Stimulated activated effector memory CD8-positive, alpha-beta T cell treated with anti-CD3 and anti-CD28 coated beads, Interleukin-12 subunit alpha, Interleukin-12 subunit beta, amount 100 ng/mL, for 72 hours (primary cell): ENCODE data around the gene CSGALNACT2.
A peak's percentile ranks its signal among the peaks of the same experiment; 100 is the strongest.

Experiments
- ATAC-seq: fragments of 150-1000 bp; cut with Tn5 transposase; 2 replicates; pipeline ENCODE4 v1.10.0; 2021
- DNase-seq, 2 donors: peaks; one replicate each; pipeline ENCODE4 v3.0.0; 2021 to 2022; ENCODE audit warnings: low spot score in 2 of 2
- H3K27ac Mint-ChIP-seq: one replicate; pipeline ENCODE4 v1.8.0; 2022; ENCODE audit warnings: mild to moderate bottlenecking, mixed read lengths
- H3K36me3 Mint-ChIP-seq: one replicate; pipeline ENCODE4 v1.8.0; 2022; ENCODE audit warnings: mild to moderate bottlenecking, mixed read lengths
- H3K4me1 Mint-ChIP-seq: one replicate; pipeline ENCODE4 v1.8.0; 2022; ENCODE audit warnings: mixed read lengths
- H3K4me3 Mint-ChIP-seq: one replicate; pipeline ENCODE4 v1.8.0; 2022; ENCODE audit warnings: mild to moderate bottlenecking, mixed read lengths
- H3K9me3 Mint-ChIP-seq: one replicate; pipeline ENCODE4 v1.8.0; 2022; ENCODE audit warnings: mixed read lengths

The CSGALNACT2 gene

DNA sequence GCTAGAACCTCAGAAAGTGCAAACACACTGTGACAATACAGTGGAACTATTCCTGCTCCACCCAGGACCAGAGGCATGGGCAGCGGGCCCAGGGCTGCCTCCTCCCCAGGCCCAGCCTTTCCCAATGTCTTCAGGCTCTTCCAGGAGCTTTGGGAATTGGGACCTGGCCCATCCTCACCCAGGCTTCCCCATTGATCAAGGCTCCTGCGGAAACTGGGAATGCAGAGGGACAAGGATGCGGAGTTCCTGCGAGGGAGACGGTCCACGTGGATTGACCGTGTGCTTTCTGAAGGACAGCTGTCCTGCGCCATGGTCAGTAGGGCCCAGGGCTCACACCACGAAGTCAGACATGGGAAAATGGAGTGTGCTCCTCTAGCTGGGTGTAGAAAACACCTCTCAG is 56.6 kb downstream of the CSGALNACT2 start:
- no peak overlapping the region for H3K4me3 Mint-ChIP-seq
- H3K4me1 Mint-ChIP-seq, result peaks cover 13% of the 10 kb centered on the region
- ATAC-seq (no peak), DNase-seq (no peak)
- peak overlapping the region; percentile 79 for H3K27ac Mint-ChIP-seq
- H3K36me3 Mint-ChIP-seq, result peaks cover 47% of the 10 kb centered on the region
- H3K9me3 Mint-ChIP-seq, result no peaks in the 10 kb centered on the region

DNA sequence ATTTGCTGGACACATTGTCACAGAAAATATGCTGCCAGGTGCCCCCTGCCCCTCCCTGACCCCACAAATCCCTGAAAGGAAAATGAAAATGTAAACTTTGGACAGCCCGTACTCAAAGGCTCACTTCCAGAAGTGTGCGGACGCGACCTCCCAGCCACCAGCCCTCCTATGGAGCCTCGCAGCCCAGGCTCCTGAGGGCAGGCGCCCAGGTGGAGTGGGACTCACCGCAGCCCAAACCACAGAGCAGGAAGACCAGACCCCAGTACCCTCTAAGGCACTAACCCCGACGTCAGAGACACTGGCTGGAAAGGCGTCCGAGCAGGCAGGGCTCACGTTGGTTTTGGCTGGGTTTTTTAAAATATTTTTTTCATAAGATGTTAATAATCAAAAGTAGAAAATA is 57.3 kb downstream of the CSGALNACT2 start:
- Mint-ChIP-seq H3K9me3 (no peaks in the 10 kb centered on the region), H3K36me3 (peaks cover 42% of the 10 kb centered on the region), H3K4me3 (no peak overlapping the region), H3K4me1 (peaks cover 13% of the 10 kb centered on the region), H3K27ac (no peak overlapping the region)
- DNase-seq (no peak), ATAC-seq (no peak)

DNA sequence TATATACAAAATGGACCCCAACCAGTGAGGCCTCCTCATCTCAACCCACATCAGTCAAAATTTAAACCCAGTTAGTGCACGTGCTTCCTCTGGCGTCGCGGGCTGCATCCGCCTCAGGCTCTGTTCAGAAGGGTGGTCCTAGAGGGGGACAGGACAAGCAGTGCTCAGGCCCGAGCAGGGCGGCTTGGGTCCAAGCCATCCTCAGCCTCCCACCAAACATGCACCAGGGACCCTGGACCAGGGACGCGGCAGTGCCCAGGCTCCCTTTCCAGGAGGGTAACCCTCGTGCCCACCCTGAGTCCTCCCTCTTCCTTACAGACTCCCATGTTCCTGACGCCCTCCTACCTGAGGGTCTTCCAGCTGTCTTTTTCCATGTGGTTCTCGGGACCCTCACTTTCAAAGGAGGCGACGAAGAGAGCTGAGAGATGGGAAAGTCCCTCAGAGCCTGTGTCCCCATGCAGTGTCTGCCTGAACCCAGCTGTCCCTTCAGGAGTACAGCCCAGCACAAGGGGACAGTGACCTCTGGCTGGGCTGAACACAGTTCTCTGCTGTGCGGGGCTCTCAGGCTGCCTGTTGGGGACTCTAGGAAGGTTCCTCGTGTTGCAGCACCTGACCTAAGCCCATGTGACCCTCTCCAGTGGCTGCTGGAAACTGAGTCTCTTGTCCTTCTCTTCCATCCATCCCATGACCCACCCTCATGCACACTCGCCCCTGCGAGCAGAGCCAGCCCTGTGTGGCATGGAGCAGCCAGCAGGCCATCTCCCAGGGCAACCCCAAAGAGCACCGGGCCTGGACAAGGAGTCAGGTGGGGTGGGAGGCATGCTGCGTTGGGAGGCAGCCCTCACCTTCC is 58.1 kb downstream of the CSGALNACT2 start:
- H3K9me3 Mint-ChIP-seq, result no peaks in the 10 kb centered on the region
- ATAC-seq, result no peak

DNA sequence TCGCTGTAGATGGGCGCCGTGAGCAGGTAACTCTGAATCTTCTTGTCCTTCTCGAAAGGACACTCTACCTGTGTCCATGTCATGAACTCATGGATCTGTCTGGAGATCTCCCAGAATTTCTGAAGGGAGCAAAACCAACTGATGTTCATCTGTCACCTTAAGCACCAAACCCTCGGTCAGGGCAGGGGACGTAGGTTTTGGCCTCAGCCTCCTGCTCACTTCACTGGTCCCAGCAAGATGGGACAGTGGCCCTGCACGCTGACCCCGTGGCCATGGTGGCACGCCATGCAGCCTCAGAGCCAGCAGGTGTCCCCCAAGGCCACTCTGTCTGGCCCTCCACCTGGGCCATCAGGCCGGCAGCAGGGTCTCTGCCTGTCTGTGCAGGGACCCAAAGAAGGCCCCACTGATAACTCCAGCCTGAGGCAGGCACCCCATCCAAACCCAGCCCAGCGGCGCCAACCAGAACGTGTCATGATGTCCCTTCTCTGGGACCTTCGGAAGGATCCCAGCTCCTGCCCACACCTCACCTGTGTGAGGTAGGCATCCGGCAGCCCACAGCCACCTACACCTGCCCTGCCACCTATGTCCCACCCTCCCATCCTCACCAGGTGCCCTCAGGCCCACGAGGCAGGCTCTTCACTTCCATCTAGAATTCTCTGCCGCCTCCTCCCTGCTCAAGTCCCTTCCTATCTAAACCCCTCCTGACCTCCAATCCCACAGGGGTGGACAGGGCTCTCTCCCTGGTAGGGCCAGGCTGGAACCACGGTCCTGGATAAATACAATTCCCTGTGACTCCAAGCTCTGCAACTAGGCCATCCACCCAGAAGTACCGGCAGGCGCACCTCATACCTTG is 59.0 kb downstream of the CSGALNACT2 start:
- Mint-ChIP-seq H3K36me3 (peaks cover 36% of the 10 kb centered on the region), H3K27ac (peak overlapping the region; percentile 80), H3K4me1 (peaks cover 17% of the 10 kb centered on the region), H3K4me3 (no peak overlapping the region), H3K9me3 (no peaks in the 10 kb centered on the region)
- peak in 1 of 2 donors; percentile 2 for DNase-seq
- no peak for ATAC-seq

More for the DNA sequence above, 58.1 kb downstream of the CSGALNACT2 start:
- Mint-ChIP-seq H3K4me1 (peaks cover 13% of the 10 kb centered on the region), H3K27ac (no peak overlapping the region), H3K4me3 (no peak overlapping the region), H3K36me3 (peaks cover 36% of the 10 kb centered on the region)
- DNase-seq, result peak; percentile 1 to 49

DNA sequence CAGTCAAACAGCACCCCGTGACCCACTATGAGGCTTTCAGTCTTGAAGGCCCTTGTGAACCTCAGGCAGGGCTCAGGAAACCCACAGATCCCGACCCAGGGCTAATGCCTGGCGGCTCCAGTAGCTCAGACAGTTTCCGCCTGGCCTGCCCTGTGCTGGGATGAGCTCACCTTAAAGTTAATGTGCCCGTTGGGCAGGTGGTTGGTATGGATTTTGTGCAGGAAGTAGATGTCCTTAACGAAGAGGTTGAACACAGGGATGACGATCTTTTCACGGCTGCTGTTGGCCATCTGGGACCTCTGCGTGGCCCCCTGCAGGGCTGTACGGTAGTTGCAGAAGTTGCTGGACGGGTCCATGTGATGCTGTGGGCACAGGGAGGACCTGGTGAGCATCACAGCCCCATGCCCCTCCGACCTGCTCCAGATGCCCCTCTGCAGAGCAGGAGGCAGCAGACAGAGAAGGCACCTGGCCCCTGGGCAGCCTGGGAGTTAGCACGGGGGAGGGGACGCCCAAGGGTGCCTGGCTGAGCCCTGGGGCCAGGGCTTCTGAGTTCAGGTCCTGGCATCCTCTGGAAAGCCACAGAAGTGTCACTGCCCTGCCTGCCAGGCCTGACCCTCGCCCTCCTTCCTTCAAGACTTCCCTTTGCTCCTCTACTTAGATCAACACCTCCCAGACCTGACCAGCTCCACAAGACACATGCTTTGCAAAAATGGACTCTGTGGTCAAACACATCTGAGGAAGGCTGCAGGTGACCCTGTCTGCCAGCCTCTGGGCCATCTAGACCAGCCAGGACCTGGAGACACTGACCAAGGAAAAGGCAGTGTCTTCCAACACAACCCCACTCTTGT is 59.8 kb downstream of the CSGALNACT2 start:
- Mint-ChIP-seq H3K9me3 (no peaks in the 10 kb centered on the region), H3K4me1 (peaks cover 19% of the 10 kb centered on the region), H3K4me3 (no peak overlapping the region), H3K36me3 (peaks cover 36% of the 10 kb centered on the region), H3K27ac (peak overlapping the region; percentile 80)
- ATAC-seq, result no peak
- peak; percentile 8 to 67 for DNase-seq

DNA sequence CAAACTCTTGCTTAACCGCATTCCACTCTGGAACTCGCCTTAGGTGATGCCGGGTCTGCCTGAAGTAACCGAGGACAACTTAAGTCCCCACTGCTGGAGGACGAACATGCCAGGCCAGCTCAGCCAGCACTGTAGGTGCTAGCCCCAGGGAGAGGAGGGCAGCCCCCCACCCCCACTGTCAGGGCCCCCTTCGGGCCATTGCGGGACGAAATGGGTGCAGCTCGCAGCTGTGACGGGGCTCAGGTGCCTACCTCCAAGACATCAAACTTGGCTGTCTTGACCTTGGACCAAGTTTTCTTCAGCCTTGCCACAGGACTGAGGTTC is 60.4 kb downstream of the CSGALNACT2 start:
- H3K36me3 Mint-ChIP-seq, result peaks cover 36% of the 10 kb centered on the region
- no peaks in the 10 kb centered on the region for H3K9me3 Mint-ChIP-seq
- ATAC-seq (no peak), DNase-seq (no peak)
- no peak overlapping the region for H3K4me3 Mint-ChIP-seq
- peak overlapping the region; percentile 80 for H3K27ac Mint-ChIP-seq
- peaks cover 19% of the 10 kb centered on the region for H3K4me1 Mint-ChIP-seq

DNA sequence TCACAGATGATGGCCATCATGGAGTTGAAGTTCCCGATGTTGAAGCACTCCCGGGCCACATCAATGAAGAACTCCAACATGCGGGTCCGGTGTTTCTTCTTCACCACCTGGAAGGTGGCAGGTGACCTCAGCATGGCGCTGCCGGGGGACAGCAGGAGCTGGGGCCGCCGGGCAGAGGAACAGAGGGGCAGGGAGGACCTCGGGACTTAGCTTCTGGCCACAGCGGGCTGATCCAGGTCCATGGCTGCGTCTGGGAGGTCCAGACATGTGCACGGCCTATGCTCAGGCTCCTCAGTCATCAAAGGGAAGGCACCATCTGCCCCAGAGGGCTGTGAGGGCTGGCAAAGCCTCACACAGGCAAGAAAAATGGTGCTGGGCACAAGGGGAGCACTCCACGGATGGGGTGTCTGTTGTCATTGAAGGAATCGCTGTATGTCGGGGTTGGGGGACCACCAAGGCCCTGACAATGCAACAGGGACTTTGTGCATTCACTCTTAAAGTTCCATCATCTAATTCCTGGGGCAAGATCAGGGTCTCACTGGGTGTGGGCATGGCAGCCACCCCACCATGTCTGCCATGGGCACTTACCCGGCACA is 60.9 kb downstream of the CSGALNACT2 start:
- peaks cover 31% of the 10 kb centered on the region for H3K36me3 Mint-ChIP-seq
- H3K27ac Mint-ChIP-seq, result no peak overlapping the region
- no peaks in the 10 kb centered on the region for H3K9me3 Mint-ChIP-seq
- peaks cover 19% of the 10 kb centered on the region for H3K4me1 Mint-ChIP-seq
- no peak overlapping the region for H3K4me3 Mint-ChIP-seq
- ATAC-seq, result no peak
- no peak for DNase-seq

DNA sequence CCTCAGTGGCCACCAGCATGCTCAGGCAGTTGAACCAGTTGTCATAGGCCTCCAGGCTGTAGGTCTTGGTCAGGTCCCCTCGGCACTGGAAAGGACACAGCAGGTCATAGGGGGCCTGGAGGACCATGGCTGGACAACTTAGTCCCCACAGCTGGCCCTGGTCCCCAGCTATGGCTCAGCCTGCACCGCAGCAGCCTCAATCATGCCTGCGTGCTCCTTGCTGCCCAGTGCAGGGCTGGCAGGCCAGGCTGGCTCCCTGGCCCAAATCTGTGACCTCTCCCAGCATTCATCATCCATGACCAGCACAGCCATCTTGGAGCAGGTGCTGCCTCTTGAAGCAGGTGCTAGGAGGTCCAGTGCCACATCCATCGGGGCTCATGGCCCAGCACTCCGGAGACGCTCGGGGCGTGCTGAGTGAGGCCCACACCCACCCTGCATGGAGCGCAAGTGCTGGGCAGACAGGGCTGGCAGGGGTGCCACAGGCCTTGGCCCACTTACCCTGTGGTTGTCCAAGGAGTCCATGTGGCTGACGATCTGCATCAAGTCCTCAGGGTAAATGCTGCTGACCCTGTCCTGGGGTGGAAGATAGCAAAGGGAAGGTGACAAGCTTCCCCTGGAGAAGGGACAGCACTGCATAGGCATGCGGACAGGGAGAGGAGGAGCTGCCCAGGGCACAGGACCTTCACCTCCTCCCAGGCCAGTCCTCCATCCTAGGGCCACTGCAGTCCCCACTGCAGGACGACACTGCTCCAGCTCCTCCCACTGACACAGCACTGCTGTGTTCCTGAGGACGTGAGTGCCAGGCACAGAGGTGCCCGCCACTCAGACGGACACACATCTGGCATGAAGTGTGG is 61.7 kb downstream of the CSGALNACT2 start:
- no peak for ATAC-seq
- Mint-ChIP-seq H3K27ac (no peak overlapping the region), H3K36me3 (peaks cover 29% of the 10 kb centered on the region), H3K4me3 (no peak overlapping the region), H3K9me3 (no peaks in the 10 kb centered on the region), H3K4me1 (peaks cover 22% of the 10 kb centered on the region)
- peak in 1 of 2 donors; percentile 1 for DNase-seq

DNA sequence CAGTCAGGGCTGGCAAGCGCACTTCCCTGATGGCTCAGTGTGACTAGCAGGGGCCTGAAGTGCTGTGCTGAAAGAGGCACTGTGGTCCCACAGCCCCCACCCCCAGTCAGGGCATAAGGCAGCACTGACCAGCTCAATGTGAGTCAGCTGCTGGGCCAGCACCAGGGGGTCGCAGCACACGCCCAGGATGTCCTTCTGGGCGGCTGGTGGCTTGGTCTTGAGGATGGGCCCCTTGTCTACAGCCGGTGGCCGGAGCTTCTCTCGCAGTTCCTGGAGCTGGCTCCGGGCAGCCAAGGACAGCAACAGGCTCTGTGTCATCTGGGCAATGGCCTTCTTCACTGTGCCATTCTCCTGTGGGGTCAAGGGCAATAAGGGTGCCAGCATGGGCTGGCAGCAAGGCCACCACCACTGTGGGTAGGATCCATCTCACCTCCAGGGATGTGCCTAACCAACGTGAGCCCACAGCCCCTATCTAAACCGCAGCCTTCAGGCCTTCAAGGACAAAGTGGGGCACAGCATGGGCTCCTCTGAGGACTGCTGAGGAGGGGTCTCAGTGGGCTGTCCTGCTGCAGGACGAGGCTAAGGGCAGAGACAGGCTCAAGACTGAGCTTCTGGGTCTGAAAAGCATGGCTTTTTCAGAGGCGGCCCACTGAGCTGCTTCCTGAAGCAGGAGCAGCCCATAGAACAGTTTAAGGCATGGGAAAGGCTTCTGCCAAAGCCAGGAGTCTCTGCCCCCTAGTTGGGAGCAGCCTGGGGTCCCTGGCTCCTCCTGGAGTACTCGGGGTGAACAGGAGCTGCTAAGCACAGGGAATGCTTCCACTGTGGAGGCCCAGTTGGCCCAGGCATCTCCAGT is 62.5 kb downstream of the CSGALNACT2 start:
- no peak overlapping the region for H3K27ac Mint-ChIP-seq
- H3K4me1 Mint-ChIP-seq, result peaks cover 30% of the 10 kb centered on the region
- no peaks in the 10 kb centered on the region for H3K9me3 Mint-ChIP-seq
- H3K36me3 Mint-ChIP-seq, result peaks cover 24% of the 10 kb centered on the region
- peak; percentile 1 to 49 for DNase-seq
- H3K4me3 Mint-ChIP-seq, result peak overlapping the region; percentile 74
- ATAC-seq, result no peak

DNA sequence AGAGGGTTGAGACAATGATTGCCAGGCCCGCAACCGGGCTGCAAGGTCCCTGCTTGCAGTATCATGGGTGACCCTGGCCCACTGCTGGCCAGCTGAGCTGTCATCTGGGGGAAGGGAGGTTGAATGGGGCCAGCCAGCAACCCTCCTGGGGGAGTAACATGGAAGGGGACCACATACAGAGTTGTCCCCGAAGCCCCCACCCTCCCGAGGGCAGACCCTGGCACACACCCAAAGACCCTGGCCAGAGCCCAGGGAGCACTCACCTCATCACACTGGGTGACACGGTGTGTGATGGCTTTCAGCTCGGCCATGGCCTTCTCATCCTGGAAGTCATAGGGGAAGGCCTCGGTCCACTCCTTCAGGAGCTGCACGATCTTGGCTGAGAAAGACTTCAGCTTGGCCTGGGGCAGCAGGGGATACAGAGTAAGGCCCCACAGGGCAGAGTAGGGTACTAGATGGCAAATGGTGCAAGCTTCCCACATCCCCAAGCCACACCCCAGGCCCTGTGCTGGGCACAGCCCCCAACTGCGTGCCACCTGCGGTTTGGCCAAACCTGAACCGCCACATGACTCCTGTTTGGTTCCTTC is 63.4 kb downstream of the CSGALNACT2 start:
- Mint-ChIP-seq H3K9me3 (no peaks in the 10 kb centered on the region), H3K4me1 (peaks cover 30% of the 10 kb centered on the region), H3K4me3 (peak overlapping the region; percentile 74), H3K36me3 (peaks cover 16% of the 10 kb centered on the region), H3K27ac (peak overlapping the region; percentile 20)
- ATAC-seq (no peak), DNase-seq (peak; percentile 1 to 50)

DNA sequence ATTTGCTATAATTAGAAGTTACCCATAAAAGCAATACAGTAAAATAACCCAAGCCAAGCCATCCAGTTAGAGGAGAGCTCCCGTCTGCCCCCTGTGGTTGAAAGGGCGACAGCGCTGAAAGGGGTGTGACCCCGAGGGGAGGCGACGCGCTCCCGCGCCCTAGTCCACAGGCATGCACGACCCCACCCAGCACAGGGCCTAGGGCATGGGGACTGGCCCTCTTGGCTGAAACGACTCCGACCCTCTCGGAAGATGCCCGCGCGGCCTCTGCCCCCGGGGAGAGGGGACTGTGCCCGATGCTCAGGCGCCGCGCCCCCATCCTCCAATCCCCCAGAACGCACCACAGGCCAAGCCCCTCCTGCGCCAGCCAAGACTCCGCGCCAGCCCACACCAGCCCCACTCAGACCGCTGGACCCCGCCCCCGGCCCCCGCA is 64.0 kb downstream of the CSGALNACT2 start:
- ATAC-seq (peak; percentile 73), DNase-seq (peak; percentile 37 to 80)
- peak overlapping the region; percentile 74 for H3K4me3 Mint-ChIP-seq
- peaks cover 30% of the 10 kb centered on the region for H3K4me1 Mint-ChIP-seq
- H3K36me3 Mint-ChIP-seq, result peaks cover 10% of the 10 kb centered on the region
- H3K27ac Mint-ChIP-seq, result peak overlapping the region; percentile 20
- no peaks in the 10 kb centered on the region for H3K9me3 Mint-ChIP-seq

DNA sequence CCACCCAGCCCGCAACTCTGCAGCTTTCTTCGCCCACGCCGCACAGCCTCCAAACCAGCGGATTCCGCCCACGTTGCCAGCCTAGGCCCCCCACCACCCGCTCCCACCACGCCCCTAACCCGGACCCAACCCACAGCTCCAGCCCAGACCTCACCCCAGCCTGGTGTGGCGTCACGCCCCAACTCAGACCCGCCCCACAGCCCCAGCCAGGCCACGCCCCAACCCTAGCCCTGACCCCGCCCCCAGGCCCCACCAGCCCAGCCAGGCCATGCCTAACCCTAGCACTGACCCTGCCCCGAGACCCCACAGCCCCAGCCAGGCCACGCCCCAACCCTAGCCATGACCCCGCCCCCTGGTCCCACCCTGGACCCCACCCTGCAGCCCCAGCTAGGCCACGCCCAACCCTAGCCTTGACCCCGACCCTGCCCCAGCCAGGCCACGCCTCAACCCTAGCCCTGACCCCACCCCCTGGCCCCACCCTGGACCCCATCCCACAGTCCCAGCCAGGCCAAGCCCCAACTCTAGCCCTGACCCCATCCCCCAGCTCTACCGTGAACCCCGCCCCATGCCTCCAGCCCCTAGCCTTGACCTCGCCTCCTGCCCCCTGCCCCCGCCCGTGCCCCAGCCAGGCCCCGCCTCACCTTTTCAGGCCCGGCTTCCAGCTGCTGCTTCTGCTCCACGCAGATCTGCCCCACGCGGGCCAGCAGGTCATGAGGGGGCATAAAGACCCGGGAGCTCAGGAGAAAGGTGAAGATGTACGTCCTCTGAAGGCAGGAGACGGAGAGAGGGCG is 64.6 kb downstream of the CSGALNACT2 start:
- peak overlapping the region; percentile 74 for H3K4me3 Mint-ChIP-seq
- H3K9me3 Mint-ChIP-seq, result no peaks in the 10 kb centered on the region
- ATAC-seq, result peak; percentile 67
- H3K27ac Mint-ChIP-seq, result no peak overlapping the region
- H3K36me3 Mint-ChIP-seq, result peaks cover 3% of the 10 kb centered on the region
- H3K4me1 Mint-ChIP-seq, result peaks cover 25% of the 10 kb centered on the region
- DNase-seq, result peak; percentile 35 to 64
